NCI-H2171 treated with DMSO at 0.1 percent for 48 hours (cell line): ENCODE measurements around the gene P2RX6.
"Not testable (repeated sequence)": the region's sequence is repeated elsewhere in the genome, so short reads cannot be mapped to it uniquely, and the experiment has no call there.

ENCODE experiments used
- DNase-seq: peaks from one replicate; lab custom pipeline; 2025; lab: John Stamatoyannopoulos, UW

The P2RX6 gene

GRCh38 chr22:21031545-21032036, 16.6 kb downstream of the P2RX6 start:
- no peak for DNase-seq

- peak; percentile 58 for DNase-seq
Observed at GRCh38 chr22:21032037-21032867, 17.3 kb downstream of the P2RX6 start, which contains the start of gene SLC7A4. Gene SLC7A4, minus strand, starts transcription at chr22:21032561. Its CDS starts 749 bp downstream, at chr22:21031812.

GRCh38 chr22:21032868-21033688, 18.1 kb downstream of the P2RX6 start:
- no peak for DNase-seq

GRCh38 chr22:21033895-21034294, 18.9 kb downstream of the P2RX6 start:
- DNase-seq, result no peak

GRCh38 chr22:21034989-21035388, 20.0 kb downstream of the P2RX6 start:
- no peak for DNase-seq

GRCh38 chr22:21038405-21038804, 23.4 kb downstream of the P2RX6 start:
- DNase-seq, result no peak

GRCh38 chr22:21039158-21039557, 24.2 kb downstream of the P2RX6 start:
- not testable (repeated sequence) for DNase-seq

- no peak for DNase-seq
Observed at GRCh38 chr22:21041937-21042336, 27.0 kb downstream of the P2RX6 start.

GRCh38 chr22:21042978-21043859, 28.3 kb downstream of the P2RX6 start:
- DNase-seq, result no peak

- DNase-seq, result no peak
Observed at GRCh38 chr22:21043860-21044535, 29.0 kb downstream of the P2RX6 start.

- peak; percentile 73 for DNase-seq
Observed at GRCh38 chr22:21044931-21045584, 30.1 kb downstream of the P2RX6 start.

- DNase-seq, result peak; percentile 85
Observed at GRCh38 chr22:21045585-21046294, 30.8 kb downstream of the P2RX6 start, which contains the start of gene LRRC74B. Gene LRRC74B, plus strand, starts transcription at chr22:21045946. Its CDS starts 41 bp downstream, at chr22:21045987.

GRCh38 chr22:21047035-21047661, 32.2 kb downstream of the P2RX6 start:
- no peak for DNase-seq

- DNase-seq, result no peak
Observed at GRCh38 chr22:21047730-21048129, 32.8 kb downstream of the P2RX6 start.

GRCh38 chr22:21048448-21048847, 33.5 kb downstream of the P2RX6 start:
- DNase-seq, result not testable (repeated sequence)

GRCh38 chr22:21048965-21049364, 34.0 kb downstream of the P2RX6 start:
- DNase-seq, result not testable (repeated sequence)

GRCh38 chr22:21051145-21051830, 36.3 kb downstream of the P2RX6 start:
- DNase-seq, result peak; percentile 88

GRCh38 chr22:21051831-21052400, 37.0 kb downstream of the P2RX6 start:
- no peak for DNase-seq
